IPS-18c (cell line): ENCODE results near the gene SHH.

Experiments
- H3K4me3 ChIP-seq: 2 replicates; pipeline ENCODE4 v1.7.0; 2013; ENCODE audit warnings: low read depth, mild to moderate bottlenecking, low read length, moderate library complexity; ENCODE audit not compliant: insufficient read depth
- H3K9me3 ChIP-seq: one replicate; pipeline ENCODE4 v1.6.1; 2013; ENCODE audit warnings: mild to moderate bottlenecking, low read length, moderate library complexity; ENCODE audit not compliant: control insufficient read depth, insufficient read depth

Gene SHH

GRCh38 chr7:155750255-155751125 is 61.8 kb downstream of the SHH start:
- Histone ChIP-seq H3K4me3 (no peak overlapping the region), H3K9me3 (no peaks in the 10 kb centered on the region)
